ENCODE measurements around the gene ADK. TPM values are rescaled to one million over a fixed set of nuclear protein-coding genes. Genes with fewer than 3 reads are reported as not detected.

The ADK gene
- total and polyA plus RNA-seq, 2 of the 13 experiments (the other 11 are each of a cell fraction or from before 2014, with no cell fraction given) = 48.6 to 79.1 TPM

DNA sequence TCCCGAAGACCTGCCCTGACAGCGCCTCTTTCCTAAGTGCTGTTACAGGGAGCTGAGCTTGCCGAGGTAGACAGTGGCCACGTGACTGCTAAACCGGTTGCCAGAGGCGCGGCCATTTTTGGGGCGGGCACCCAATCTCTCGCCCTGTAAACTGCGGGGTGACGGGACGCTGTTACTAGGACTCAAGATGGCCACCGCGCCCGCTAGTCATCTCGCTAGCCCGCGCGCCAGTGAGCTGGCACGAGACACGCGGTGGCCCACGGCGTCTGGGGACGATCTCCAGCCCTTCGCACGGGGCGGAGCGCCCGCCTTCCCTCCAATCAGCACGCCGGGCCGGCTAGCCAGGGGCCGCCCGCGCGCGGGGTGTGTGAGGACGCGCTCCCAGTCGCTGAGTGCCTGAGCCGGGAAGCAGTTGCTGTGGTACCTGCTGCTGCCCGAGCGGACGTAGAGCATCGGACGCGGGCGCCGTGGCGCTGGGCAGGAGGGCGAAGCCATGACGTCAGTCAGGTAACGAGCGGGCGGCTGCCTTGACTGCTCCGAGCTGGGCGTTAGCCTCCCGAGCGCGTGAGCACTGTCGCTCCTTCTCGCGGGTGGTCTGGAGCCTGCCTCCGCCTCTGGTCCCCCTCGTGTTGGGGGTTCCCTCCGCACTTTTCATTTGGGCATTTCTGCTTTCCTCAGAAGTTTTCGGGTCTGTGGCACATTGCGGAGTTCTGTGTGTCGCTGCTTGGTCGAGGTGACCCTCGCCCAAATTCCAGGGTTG lies 25.5 kb downstream of the ADK start (continued):
- TF ChIP-seq ETV6 (CRISPR knock-in tag; conservative IDR thresholded peaks at IDR 0.05) = peak; percentile 28; the same call in 1 of the 2 replicates
- TF ChIP-seq PCBP2 (optimal IDR thresholded peaks at IDR 0.05; ENCODE audit: low read depth, low read length, poor library complexity, severe bottlenecking) = no peak
- peak; percentile 88; the same call in 1 of the 2 replicates for TF ChIP-seq ARID2 (CRISPR knock-in tag; IDR thresholded peaks at IDR 0.05; ENCODE audit: borderline replicate concordance)
- peak; percentile 55; the same call in 1 of the 2 replicates for TF ChIP-seq MZF1 (CRISPR knock-in tag; IDR thresholded peaks at IDR 0.05; ENCODE audit: borderline replicate concordance)
- TF ChIP-seq RFX1 (IDR thresholded peaks at IDR 0.05) = peak; percentile 49; the same call in 1 of the 2 replicates
- no peak; the same call in 1 of the 2 replicates for TF ChIP-seq SMYD3 (CRISPR knock-in tag; IDR thresholded peaks at IDR 0.05)
- peak; percentile 39; the same call in 1 of the 2 replicates for TF ChIP-seq NR2F2 (IDR thresholded peaks at IDR 0.05; ENCODE audit: borderline replicate concordance, low read depth)
- TF ChIP-seq, protein P1, sequence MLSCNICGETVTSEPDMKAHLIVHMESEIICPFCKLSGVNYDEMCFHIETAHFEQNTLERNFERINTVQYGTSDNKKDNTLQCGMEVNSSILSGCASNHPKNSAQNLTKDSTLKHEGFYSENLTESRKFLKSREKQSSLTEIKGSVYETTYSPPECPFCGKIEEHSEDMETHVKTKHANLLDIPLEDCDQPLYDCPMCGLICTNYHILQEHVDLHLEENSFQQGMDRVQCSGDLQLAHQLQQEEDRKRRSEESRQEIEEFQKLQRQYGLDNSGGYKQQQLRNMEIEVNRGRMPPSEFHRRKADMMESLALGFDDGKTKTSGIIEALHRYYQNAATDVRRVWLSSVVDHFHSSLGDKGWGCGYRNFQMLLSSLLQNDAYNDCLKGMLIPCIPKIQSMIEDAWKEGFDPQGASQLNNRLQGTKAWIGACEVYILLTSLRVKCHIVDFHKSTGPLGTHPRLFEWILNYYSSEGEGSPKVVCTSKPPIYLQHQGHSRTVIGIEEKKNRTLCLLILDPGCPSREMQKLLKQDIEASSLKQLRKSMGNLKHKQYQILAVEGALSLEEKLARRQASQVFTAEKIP (CRISPR knock-in tag; IDR thresholded peaks at IDR 0.05; ENCODE audit: borderline replicate concordance) = no peak
- TF ChIP-seq, protein P2, sequence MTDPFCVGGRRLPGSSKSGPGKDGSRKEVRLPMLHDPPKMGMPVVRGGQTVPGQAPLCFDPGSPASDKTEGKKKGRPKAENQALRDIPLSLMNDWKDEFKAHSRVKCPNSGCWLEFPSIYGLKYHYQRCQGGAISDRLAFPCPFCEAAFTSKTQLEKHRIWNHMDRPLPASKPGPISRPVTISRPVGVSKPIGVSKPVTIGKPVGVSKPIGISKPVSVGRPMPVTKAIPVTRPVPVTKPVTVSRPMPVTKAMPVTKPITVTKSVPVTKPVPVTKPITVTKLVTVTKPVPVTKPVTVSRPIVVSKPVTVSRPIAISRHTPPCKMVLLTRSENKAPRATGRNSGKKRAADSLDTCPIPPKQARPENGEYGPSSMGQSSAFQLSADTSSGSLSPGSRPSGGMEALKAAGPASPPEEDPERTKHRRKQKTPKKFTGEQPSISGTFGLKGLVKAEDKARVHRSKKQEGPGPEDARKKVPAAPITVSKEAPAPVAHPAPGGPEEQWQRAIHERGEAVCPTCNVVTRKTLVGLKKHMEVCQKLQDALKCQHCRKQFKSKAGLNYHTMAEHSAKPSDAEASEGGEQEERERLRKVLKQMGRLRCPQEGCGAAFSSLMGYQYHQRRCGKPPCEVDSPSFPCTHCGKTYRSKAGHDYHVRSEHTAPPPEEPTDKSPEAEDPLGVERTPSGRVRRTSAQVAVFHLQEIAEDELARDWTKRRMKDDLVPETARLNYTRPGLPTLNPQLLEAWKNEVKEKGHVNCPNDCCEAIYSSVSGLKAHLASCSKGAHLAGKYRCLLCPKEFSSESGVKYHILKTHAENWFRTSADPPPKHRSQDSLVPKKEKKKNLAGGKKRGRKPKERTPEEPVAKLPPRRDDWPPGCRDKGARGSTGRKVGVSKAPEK (CRISPR knock-in tag; IDR thresholded peaks at IDR 0.05; ENCODE audit: borderline replicate concordance) = peak; percentile 86; the same call in 1 of the 2 replicates
- TF ChIP-seq, protein P3, sequence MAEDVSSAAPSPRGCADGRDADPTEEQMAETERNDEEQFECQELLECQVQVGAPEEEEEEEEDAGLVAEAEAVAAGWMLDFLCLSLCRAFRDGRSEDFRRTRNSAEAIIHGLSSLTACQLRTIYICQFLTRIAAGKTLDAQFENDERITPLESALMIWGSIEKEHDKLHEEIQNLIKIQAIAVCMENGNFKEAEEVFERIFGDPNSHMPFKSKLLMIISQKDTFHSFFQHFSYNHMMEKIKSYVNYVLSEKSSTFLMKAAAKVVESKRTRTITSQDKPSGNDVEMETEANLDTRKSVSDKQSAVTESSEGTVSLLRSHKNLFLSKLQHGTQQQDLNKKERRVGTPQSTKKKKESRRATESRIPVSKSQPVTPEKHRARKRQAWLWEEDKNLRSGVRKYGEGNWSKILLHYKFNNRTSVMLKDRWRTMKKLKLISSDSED (CRISPR knock-in tag; IDR thresholded peaks at IDR 0.05) = no peak
- TF ChIP-seq, protein P4, sequence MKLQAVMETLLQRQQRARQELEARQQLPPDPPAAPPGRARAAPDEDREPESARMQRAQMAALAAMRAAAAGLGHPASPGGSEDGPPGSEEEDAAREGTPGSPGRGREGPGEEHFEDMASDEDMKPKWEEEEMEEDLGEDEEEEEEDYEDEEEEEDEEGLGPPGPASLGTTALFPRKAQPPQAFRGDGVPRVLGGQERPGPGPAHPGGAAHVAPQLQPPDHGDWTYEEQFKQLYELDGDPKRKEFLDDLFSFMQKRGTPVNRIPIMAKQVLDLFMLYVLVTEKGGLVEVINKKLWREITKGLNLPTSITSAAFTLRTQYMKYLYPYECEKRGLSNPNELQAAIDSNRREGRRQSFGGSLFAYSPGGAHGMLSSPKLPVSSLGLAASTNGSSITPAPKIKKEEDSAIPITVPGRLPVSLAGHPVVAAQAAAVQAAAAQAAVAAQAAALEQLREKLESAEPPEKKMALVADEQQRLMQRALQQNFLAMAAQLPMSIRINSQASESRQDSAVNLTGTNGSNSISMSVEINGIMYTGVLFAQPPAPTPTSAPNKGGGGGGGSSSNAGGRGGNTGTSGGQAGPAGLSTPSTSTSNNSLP (IDR thresholded peaks at IDR 0.05; ENCODE audit: low read depth, low read length) = 0 out of 2 replicates have a peak, but pooled peaks have one; percentile 19
- TF ChIP-seq, protein P5, sequence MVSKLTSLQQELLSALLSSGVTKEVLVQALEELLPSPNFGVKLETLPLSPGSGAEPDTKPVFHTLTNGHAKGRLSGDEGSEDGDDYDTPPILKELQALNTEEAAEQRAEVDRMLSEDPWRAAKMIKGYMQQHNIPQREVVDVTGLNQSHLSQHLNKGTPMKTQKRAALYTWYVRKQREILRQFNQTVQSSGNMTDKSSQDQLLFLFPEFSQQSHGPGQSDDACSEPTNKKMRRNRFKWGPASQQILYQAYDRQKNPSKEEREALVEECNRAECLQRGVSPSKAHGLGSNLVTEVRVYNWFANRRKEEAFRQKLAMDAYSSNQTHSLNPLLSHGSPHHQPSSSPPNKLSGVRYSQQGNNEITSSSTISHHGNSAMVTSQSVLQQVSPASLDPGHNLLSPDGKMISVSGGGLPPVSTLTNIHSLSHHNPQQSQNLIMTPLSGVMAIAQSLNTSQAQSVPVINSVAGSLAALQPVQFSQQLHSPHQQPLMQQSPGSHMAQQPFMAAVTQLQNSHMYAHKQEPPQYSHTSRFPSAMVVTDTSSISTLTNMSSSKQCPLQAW (CRISPR knock-in tag; IDR thresholded peaks at IDR 0.05) = peak; percentile 63; the same call in 1 of the 2 replicates
- no peak; the same call in 1 of the 2 replicates for TF ChIP-seq RCOR2 (CRISPR knock-in tag; IDR thresholded peaks at IDR 0.05)
- TF ChIP-seq ZKSCAN1 (IDR thresholded peaks at IDR 0.05; ENCODE audit: low read length) = no peak
- no peak for TF ChIP-seq KAT2B (IDR thresholded peaks at IDR 0.05; ENCODE audit: borderline replicate concordance, low read depth, low read length)
- TF ChIP-seq ZNF724P (CRISPR knock-in tag; IDR thresholded peaks at IDR 0.05; ENCODE audit: borderline replicate concordance) = peak; percentile 37; the same call in 1 of the 2 replicates
- no peak for TF ChIP-seq NFIB (CRISPR knock-in tag; IDR thresholded peaks at IDR 0.05; ENCODE audit: borderline replicate concordance)
